CD4-positive, alpha-beta T cell treated with Interferon gamma for 1 hour (primary cell): ENCODE measurements around the gene HOXA9.

Experiments
- DNase-seq: peaks from one replicate; pipeline ENCODE4 v3.0.0-alpha.2; 2020

The HOXA9 gene

GRCh38 chr7:27200761-27201579 lies 35.6 kb upstream of the HOXA9 start:
- no peak for DNase-seq

- DNase-seq: no peak
Observed at GRCh38 chr7:27199849-27200760, 34.8 kb upstream of the HOXA9 start, which contains the start of gene HOXA13. TSS of gene HOXA13 (minus strand) at chr7:27200091. CDS start at chr7:27200077, 14 bp downstream.

- no peak for DNase-seq
Observed at GRCh38 chr7:27198871-27199801, 33.8 kb upstream of the HOXA9 start.

- DNase-seq: no peak
Observed at GRCh38 chr7:27198138-27198841, 33.0 kb upstream of the HOXA9 start.

GRCh38 chr7:27197137-27198042 lies 32.1 kb upstream of the HOXA9 start:
- no peak for DNase-seq

- peak; percentile 71 for DNase-seq
Observed at GRCh38 chr7:27196287-27196767, 31.0 kb upstream of the HOXA9 start.

GRCh38 chr7:27194686-27195379 lies 29.5 kb upstream of the HOXA9 start:
- no peak for DNase-seq

- DNase-seq: no peak
Observed at GRCh38 chr7:27194002-27194352, 28.6 kb upstream of the HOXA9 start.

- no peak for DNase-seq
Observed at GRCh38 chr7:27193335-27194001, 28.1 kb upstream of the HOXA9 start.

GRCh38 chr7:27192546-27193334 lies 27.4 kb upstream of the HOXA9 start:
- DNase-seq: peak; percentile 14

- no peak for DNase-seq
Observed at GRCh38 chr7:27191833-27192545, 26.7 kb upstream of the HOXA9 start.

- no peak for DNase-seq
Observed at GRCh38 chr7:27191161-27191731, 25.9 kb upstream of the HOXA9 start.

GRCh38 chr7:27189997-27190748 lies 24.8 kb upstream of the HOXA9 start:
- no peak for DNase-seq

GRCh38 chr7:27189295-27189996 lies 24.1 kb upstream of the HOXA9 start:
- no peak for DNase-seq

- peak; percentile 49 for DNase-seq
Observed at GRCh38 chr7:27188386-27189294, 23.3 kb upstream of the HOXA9 start.
